Ascending aorta (tissue), 2 donors: Measurements from ENCODE around the gene KCNN1. TPM values are rescaled to one million over a fixed set of nuclear protein-coding genes. Genes with fewer than 3 reads are reported as not detected.

Experiments
- DNase-seq, 2 donors: peaks; one replicate each; pipeline ENCODE4 v3.0.0-alpha.2; 2019; ENCODE audit warnings: low spot score in 2 of 2
- H3K27ac ChIP-seq, 2 donors: fragments of 200-600 bp; sonication (generic); one replicate each; pipeline ENCODE4 v1.5.1; 2016 to 2017; ENCODE audit warnings: mild to moderate bottlenecking in 1 of 2
- H3K27me3 ChIP-seq: fragments of 200-600 bp; sonication (generic); one replicate; pipeline ENCODE4 v1.5.1; 2017
- H3K36me3 ChIP-seq, 2 donors: fragments of 200-600 bp; sonication (generic); one replicate each; pipeline ENCODE4 v1.5.1; 2016
- H3K4me1 ChIP-seq, 2 donors: fragments of 200-600 bp; sonication (generic); one replicate each; pipeline ENCODE4 v1.5.1; 2016 to 2017; ENCODE audit warnings: mild to moderate bottlenecking in 1 of 2
- H3K4me3 ChIP-seq, 2 donors: fragments of 200-600 bp; sonication (generic); one replicate each; pipeline ENCODE4 v1.5.1; 2016 to 2017; ENCODE audit warnings: mild to moderate bottlenecking in 1 of 2
- H3K9me3 ChIP-seq, 2 donors: fragments of 200-600 bp; sonication (generic); one replicate each; pipeline ENCODE4 v1.5.1; 2016
- intact Hi-C: fragments of 100-400 bp; cut with DNase I; formaldehyde crosslinking; loops from one replicate; pipeline ENCODE4 v1.15.1; 2023
- total RNA-seq: library from RNA; depleted of rRNA; stranded (reverse); fragments of >200 nt; gene quantifications from one replicate; pipeline ENCODE4 v1.1.0, GENCODE V29; 2016
- TF ChIP-seq, protein P1 (sequence below), 3 experiments: fragments of 200-600 bp in 2 of 3; fragments of 450-650 bp in 1 of 3; sonication (generic) in 2 of 3; IDR thresholded peaks; one replicate each; pipeline ENCODE4 v1.5.1; 2016 to 2019; ENCODE audit warnings: antibody characterized with exemption in 3 of 3, mild to moderate bottlenecking in 1 of 3, moderate library complexity in 1 of 3

The KCNN1 gene
- total RNA-seq, 1 donor from 2014 or later: not detected

GRCh38 chr19:17996826-17997316 is 30.0 kb downstream of the KCNN1 start:
- Histone ChIP-seq H3K27me3 (no peaks in the 10 kb centered on the region), H3K4me3 (no peak overlapping the region), H3K4me1 (peaks cover 4% of the 10 kb centered on the region in 2 donors), H3K9me3 (no peaks in the 10 kb centered on the region), H3K27ac (no peak overlapping the region), H3K36me3 (no peaks in the 10 kb centered on the region)
- TF ChIP-seq, protein P1, sequence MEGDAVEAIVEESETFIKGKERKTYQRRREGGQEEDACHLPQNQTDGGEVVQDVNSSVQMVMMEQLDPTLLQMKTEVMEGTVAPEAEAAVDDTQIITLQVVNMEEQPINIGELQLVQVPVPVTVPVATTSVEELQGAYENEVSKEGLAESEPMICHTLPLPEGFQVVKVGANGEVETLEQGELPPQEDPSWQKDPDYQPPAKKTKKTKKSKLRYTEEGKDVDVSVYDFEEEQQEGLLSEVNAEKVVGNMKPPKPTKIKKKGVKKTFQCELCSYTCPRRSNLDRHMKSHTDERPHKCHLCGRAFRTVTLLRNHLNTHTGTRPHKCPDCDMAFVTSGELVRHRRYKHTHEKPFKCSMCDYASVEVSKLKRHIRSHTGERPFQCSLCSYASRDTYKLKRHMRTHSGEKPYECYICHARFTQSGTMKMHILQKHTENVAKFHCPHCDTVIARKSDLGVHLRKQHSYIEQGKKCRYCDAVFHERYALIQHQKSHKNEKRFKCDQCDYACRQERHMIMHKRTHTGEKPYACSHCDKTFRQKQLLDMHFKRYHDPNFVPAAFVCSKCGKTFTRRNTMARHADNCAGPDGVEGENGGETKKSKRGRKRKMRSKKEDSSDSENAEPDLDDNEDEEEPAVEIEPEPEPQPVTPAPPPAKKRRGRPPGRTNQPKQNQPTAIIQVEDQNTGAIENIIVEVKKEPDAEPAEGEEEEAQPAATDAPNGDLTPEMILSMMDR (IDR thresholded peaks at IDR 0.05): peak; percentile 94 to 98 (median 97)
- DNase-seq: peak; percentile 59 to 93
- intact Hi-C loops: loop anchor here (1.0 kb wide), 3 partner anchors 51 to 138 kb away; partner anchors contain the start of gene RPL18A

- intact Hi-C loops: loop anchor here (1.0 kb wide), 2 partner anchors 52 to 139 kb away; partner anchors contain the start of gene RPL18A
- H3K4me1 ChIP-seq: peaks cover 4 to 10% of the 10 kb centered on the region in 2 donors
- H3K4me3 ChIP-seq: no peak overlapping the region
- no peaks in the 10 kb centered on the region for H3K9me3 ChIP-seq
- H3K27me3 ChIP-seq: no peaks in the 10 kb centered on the region
- DNase-seq: no peak
- no peaks in the 10 kb centered on the region for H3K36me3 ChIP-seq
- H3K27ac ChIP-seq: no peak overlapping the region
- TF ChIP-seq, protein P1 (IDR thresholded peaks at IDR 0.05): peak in 2 of 3 experiments; percentile 1 to 17
Measured at GRCh38 chr19:17997969-17998826, 31.3 kb downstream of the KCNN1 start.

GRCh38 chr19:17998827-17999150 is 31.9 kb downstream of the KCNN1 start:
- Histone ChIP-seq H3K27me3 (no peaks in the 10 kb centered on the region), H3K9me3 (no peaks in the 10 kb centered on the region), H3K27ac (no peak overlapping the region), H3K4me1 (peaks cover 4 to 10% of the 10 kb centered on the region in 2 donors), H3K36me3 (no peaks in the 10 kb centered on the region), H3K4me3 (no peak overlapping the region)
- no peak for DNase-seq
- intact Hi-C loops: no loop called here
- TF ChIP-seq, protein P1 (IDR thresholded peaks at IDR 0.05): no peak

DNA sequence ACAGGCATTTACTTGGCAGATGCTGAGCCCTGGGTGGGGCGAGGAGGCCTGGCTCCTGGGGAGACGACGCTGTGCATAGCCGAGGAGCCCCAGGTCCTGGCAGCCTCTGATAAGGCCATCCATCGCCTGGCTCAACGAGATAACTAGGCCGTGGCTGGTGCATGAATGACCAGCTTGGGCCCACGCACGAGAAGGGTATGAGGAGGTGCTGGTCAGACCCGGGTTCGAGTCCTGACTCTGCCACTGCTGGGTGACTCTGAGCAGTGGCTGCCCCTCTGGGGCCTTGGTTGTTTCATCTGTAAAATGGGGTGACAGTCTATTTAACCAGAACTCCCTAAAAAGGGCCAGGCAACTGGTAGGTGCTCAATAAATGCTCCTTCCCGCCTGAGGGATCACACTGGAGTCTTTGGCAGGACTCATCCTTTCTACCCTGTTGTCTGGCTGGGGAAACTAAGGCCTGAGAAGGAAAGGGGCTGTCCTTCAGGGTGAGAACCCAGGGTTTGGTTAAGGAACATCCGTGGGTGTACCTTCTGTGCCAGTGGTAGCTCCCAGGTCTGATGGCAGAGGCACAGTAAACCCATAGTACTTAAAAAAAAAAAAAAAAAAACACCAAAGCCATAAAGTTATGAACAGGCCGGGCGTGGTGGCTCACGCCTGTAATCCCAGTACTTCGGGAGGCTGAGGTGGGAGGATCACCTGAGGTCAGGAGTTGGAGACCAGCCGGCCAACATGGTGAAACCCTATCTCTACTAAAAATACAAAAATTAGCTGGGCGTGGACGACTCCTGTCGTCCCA is 33.0 kb downstream of the KCNN1 start:
- TF ChIP-seq, protein P1 (IDR thresholded peaks at IDR 0.05): no peak
- no peaks in the 10 kb centered on the region for H3K36me3 ChIP-seq
- H3K4me1 ChIP-seq: peaks cover 4 to 10% of the 10 kb centered on the region in 2 donors
- no peak for DNase-seq
- no peaks in the 10 kb centered on the region for H3K27me3 ChIP-seq
- intact Hi-C loops: loop anchor here (2.0 kb wide), 1 partner anchor 153 kb away; the partner anchor contains the start of gene PIK3R2
- H3K27ac ChIP-seq: peak overlapping the region; percentile 88 to 95
- peak overlapping the region in 1 of 2 donors; percentile 80 for H3K4me3 ChIP-seq
- H3K9me3 ChIP-seq: no peaks in the 10 kb centered on the region

- DNase-seq: no peak
- no peaks in the 10 kb centered on the region for H3K9me3 ChIP-seq
- peak overlapping the region; percentile 88 to 95 for H3K27ac ChIP-seq
- H3K27me3 ChIP-seq: no peaks in the 10 kb centered on the region
- TF ChIP-seq, protein P1 (IDR thresholded peaks at IDR 0.05): no peak
- H3K36me3 ChIP-seq: no peaks in the 10 kb centered on the region
- H3K4me3 ChIP-seq: peak overlapping the region; percentile 72 to 80
- intact Hi-C loops: loop anchor here (2.0 kb wide), 1 partner anchor 152 kb away; the partner anchor contains the start of gene PIK3R2
- H3K4me1 ChIP-seq: peaks cover 4 to 10% of the 10 kb centered on the region in 2 donors
Measured at GRCh38 chr19:18000480-18000914, 33.6 kb downstream of the KCNN1 start.
